BE2C (cell line): ENCODE data around the gene GNAT2.

Experiments
- DNase-seq: peaks from one replicate; pipeline ENCODE4 v3.0.0-alpha.2; 2020
- H3K27me3 ChIP-seq: fragments of 250-450 bp; sonication (Bioruptor Pico); 2 replicates; pipeline ENCODE4 v1.5.1; 2020; ENCODE audit warnings: mild to moderate bottlenecking
- H3K36me3 ChIP-seq: fragments of 250-450 bp; sonication (Bioruptor Pico); 2 replicates; pipeline ENCODE4 v1.5.1; 2020; ENCODE audit warnings: mild to moderate bottlenecking
- H3K4me1 ChIP-seq: fragments of 250-450 bp; sonication (Bioruptor Pico); 2 replicates; pipeline ENCODE4 v1.5.1; 2020
- H3K4me3 ChIP-seq: 2 replicates; pipeline ENCODE4 v1.5.1; 2011; ENCODE audit warnings: low read depth, low read length
- H3K9me3 ChIP-seq: fragments of 250-450 bp; sonication (Bioruptor Pico); 2 replicates; pipeline ENCODE4 v1.5.1; 2020
- CTCF ChIP-seq: IDR thresholded peaks from 2 replicates; pipeline ENCODE4 v1.5.1; 2012; ENCODE audit warnings: mild to moderate bottlenecking, low read depth, low read length

Gene GNAT2

DNA sequence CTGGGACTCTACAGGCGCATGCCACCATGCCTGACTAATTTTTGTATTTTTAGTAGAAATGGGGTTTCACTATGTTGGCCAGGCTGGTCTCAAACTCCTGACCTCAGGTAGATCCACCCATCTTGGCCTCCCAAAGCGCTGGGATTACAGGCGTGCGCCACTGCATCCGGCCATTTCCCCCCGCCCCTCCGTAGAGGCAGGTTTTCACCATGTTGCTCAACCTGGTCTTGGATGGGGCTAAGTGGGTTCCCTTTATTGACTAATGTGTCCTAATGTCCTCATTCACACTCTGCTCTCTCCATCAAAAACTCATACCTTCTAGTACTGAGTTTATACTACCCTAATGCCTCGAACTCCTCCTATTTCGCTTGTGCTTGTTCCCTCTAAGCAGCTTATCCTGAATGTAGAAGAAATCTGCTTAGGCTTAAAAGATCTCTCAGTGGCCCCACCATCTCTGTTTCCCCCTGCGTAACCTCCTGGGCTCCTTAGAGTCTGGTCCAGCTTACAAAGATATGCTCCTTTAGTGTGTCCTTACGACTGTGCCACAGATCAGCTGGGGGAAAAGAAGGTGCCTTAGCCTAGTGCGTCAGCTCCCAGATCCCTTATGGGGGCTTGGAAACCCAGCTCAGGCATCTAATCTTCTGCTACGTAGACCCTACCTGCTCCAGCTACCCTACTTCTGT lies 8.0 kb downstream of the GNAT2 start:
- H3K36me3 ChIP-seq = no peaks in the 10 kb centered on the region
- H3K4me3 ChIP-seq = no peak overlapping the region
- H3K4me1 ChIP-seq = no peaks in the 10 kb centered on the region
- no peaks in the 10 kb centered on the region for H3K9me3 ChIP-seq
- no peaks in the 10 kb centered on the region for H3K27me3 ChIP-seq
- DNase-seq = no peak
- no peak for TF ChIP-seq CTCF

DNA sequence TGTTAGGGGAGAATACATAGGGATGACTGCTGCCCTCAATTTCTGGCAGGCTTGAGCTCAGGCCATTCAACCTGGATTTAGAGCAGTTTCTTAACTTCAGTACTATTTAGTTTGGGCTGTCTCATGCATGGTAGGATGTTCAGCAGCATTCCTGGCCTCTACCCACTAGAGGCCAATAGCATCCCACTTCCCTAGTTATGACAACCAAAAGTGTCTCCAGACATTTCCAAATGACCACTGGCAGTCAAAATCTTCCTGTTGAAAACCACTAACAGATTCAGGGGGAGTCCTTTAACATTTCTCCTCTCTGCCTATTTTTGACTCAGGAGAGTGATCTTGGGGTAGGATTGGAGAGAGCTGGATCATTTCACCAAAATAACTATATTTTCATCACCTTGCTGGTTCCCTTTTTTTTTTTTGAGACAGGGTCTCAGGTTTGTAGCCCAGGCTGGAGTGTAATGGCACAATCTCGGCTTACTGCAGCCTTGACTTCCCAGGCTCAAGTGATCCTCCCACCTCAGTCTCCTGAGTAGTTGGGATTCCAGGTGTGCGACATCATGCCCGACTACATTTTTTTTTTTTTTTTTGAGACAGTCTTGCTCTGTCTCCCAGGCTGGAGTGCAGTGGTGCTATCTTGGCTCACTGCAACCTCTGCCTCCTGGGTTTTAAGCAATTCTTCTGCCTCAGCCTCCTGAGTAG lies 8.7 kb downstream of the GNAT2 start:
- Histone ChIP-seq H3K4me3 (no peak overlapping the region), H3K27me3 (no peaks in the 10 kb centered on the region), H3K36me3 (no peaks in the 10 kb centered on the region), H3K4me1 (no peaks in the 10 kb centered on the region), H3K9me3 (no peaks in the 10 kb centered on the region)
- DNase-seq = no peak
- TF ChIP-seq CTCF = no peak

GRCh38 chr1:109609881-109610280 lies 9.5 kb downstream of the GNAT2 start:
- no peaks in the 10 kb centered on the region for H3K9me3 ChIP-seq
- DNase-seq = no peak
- H3K4me1 ChIP-seq = no peaks in the 10 kb centered on the region
- H3K36me3 ChIP-seq = no peaks in the 10 kb centered on the region
- H3K4me3 ChIP-seq = no peak overlapping the region
- no peak for TF ChIP-seq CTCF
- no peaks in the 10 kb centered on the region for H3K27me3 ChIP-seq

- Histone ChIP-seq H3K4me1 (0 out of 2 replicates have a peak, but pooled peaks cover 3% of the 10 kb centered on the region), H3K9me3 (no peaks in the 10 kb centered on the region), H3K27me3 (no peaks in the 10 kb centered on the region), H3K36me3 (peaks cover 3% of the 10 kb centered on the region; the same call in 1 of the 2 replicates), H3K4me3 (no peak overlapping the region)
- no peak for TF ChIP-seq CTCF
- no peak for DNase-seq
These were observed 14.0 kb downstream of the GNAT2 start for GRCh38 chr1:109605381-109605780.

GRCh38 chr1:109603229-109603628 lies 16.2 kb downstream of the GNAT2 start:
- H3K36me3 ChIP-seq = peaks cover 7% of the 10 kb centered on the region; the same call in 1 of the 2 replicates
- no peak for TF ChIP-seq CTCF
- no peak for DNase-seq
- no peak overlapping the region for H3K4me3 ChIP-seq
- H3K27me3 ChIP-seq = no peaks in the 10 kb centered on the region
- 0 out of 2 replicates have a peak, but pooled peaks cover 3% of the 10 kb centered on the region for H3K4me1 ChIP-seq
- H3K9me3 ChIP-seq = no peaks in the 10 kb centered on the region

- no peaks in the 10 kb centered on the region for H3K9me3 ChIP-seq
- no peak overlapping the region for H3K4me3 ChIP-seq
- peak; percentile 34 for DNase-seq
- TF ChIP-seq CTCF = peak; percentile 47; the same call in 1 of the 2 replicates
- H3K27me3 ChIP-seq = no peaks in the 10 kb centered on the region
- H3K4me1 ChIP-seq = 0 out of 2 replicates have a peak, but pooled peaks cover 3% of the 10 kb centered on the region
- H3K36me3 ChIP-seq = peaks cover 14% of the 10 kb centered on the region
These were observed 20.8 kb downstream of the GNAT2 start for GRCh38 chr1:109598655-109599054.
